ENCODE results near the gene CLDND2.

DNA sequence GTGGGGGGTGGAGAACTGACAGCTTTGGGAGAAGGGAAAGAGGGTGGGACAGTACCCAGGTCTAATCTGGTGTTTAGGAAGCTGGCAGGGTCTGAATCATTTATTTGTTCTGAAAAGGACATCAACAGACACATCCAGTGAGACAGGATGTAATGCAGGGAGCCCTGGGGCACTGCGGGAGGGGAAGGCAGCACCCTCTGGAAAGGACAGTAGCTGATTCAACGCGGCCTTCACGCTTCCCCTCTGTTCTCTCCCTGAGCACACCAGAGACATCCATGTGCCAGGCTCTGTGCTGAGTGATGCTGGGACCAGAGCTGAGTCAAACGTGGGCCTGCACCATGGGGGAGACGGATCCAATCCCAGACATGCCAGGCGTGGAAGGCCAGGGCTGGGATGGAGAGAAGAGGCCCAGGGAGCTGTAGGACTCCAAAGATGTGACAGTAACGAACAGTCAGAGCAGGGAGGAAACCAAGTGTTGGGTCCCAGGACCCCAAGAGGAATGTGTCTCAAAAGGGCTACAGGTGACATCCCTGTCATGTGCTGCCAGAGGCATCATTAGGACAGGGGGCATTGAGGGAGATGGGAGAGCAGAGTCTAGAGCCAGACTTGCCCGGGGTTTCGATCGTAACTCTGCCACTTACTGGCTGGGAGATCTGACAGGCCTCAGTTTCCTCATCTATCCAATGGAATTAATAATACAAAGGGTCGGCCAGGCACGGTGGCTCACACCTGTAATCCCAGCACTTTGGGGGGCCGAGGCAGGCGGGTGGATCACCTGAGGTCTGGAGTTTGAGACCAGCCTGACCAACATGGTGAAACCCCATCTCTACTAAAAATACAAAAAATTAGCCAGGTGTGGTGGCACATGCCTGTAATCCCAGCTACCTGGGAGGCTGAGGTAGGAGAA, 4.3 kb downstream of the CLDND2 start:
- TF ChIP-seq, protein P1, sequence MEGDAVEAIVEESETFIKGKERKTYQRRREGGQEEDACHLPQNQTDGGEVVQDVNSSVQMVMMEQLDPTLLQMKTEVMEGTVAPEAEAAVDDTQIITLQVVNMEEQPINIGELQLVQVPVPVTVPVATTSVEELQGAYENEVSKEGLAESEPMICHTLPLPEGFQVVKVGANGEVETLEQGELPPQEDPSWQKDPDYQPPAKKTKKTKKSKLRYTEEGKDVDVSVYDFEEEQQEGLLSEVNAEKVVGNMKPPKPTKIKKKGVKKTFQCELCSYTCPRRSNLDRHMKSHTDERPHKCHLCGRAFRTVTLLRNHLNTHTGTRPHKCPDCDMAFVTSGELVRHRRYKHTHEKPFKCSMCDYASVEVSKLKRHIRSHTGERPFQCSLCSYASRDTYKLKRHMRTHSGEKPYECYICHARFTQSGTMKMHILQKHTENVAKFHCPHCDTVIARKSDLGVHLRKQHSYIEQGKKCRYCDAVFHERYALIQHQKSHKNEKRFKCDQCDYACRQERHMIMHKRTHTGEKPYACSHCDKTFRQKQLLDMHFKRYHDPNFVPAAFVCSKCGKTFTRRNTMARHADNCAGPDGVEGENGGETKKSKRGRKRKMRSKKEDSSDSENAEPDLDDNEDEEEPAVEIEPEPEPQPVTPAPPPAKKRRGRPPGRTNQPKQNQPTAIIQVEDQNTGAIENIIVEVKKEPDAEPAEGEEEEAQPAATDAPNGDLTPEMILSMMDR (IDR thresholded peaks at IDR 0.05) = no peak
- no peak for TF ChIP-seq POLR2A (IDR thresholded peaks at IDR 0.05)
